Right lobe of liver (tissue), 6 donors: ENCODE data around the gene PLSCR4. TPM values are rescaled to one million over a fixed set of nuclear protein-coding genes. Genes with fewer than 3 reads are reported as not detected.
"Not testable (repeated sequence)": the region's sequence is repeated elsewhere in the genome, so short reads cannot be mapped to it uniquely, and the experiment has no call there.

Experiments used
- ATAC-seq, 4 donors: fragments of 200-7000 bp; cut with Tn5 transposase; one replicate each; pipeline ENCODE4 v1.9.1; 2020; ENCODE audit warnings: mild to moderate bottlenecking in 4 of 4, moderate library complexity in 4 of 4
- DNase-seq, 3 donors: peaks; one replicate each; pipeline ENCODE4 v3.0.0-alpha.2; 2020
- H3K27ac ChIP-seq, 3 donors: fragments of 200-600 bp; one replicate each; pipeline ENCODE4 v1.8.0; 2022
- H3K27me3 ChIP-seq, 2 donors: fragments of 200-600 bp; one replicate each; pipeline ENCODE4 v1.8.0; 2022
- H3K36me3 ChIP-seq, 4 donors: fragments of 200-600 bp; sonication (generic) in 1 of 4; one replicate each; pipeline versions ENCODE4 v1.5.1 to v1.8.0; 2017 to 2022; ENCODE audit warnings: control low read depth in 1 of 4
- H3K4me1 ChIP-seq, 4 donors: fragments of 200-600 bp; sonication (generic) in 1 of 4; one replicate each; pipeline versions ENCODE4 v1.5.1 to v1.8.0; 2017 to 2022; ENCODE audit warnings: control low read depth in 1 of 4
- H3K4me3 ChIP-seq, 3 donors: fragments of 200-600 bp; one replicate each; pipeline ENCODE4 v1.8.0; 2022
- H3K9me3 ChIP-seq, 4 donors: fragments of 200-600 bp; sonication (generic) in 1 of 4; one replicate each; pipeline versions ENCODE4 v1.5.1 to v1.8.0; 2017 to 2022; ENCODE audit warnings: control low read depth in 1 of 4
- POLR2A ChIP-seq: fragments of 450-650 bp; IDR thresholded peaks from one replicate; pipeline ENCODE4 v1.6.1; 2017; ENCODE audit warnings: antibody characterized with exemption, mild to moderate bottlenecking
- WGBS: methylation state at CpG from one replicate; pipeline ENCODE4 v1.1.6; 2018; ENCODE audit warnings: low coverage, low lambda C conversion rate; ENCODE audit not compliant: insufficient coverage; ENCODE audit errors: missing lambda C conversion rate; 5-methylcytosine and 5-hydroxymethylcytosine counted together
- intact Hi-C, 2 donors: fragments of 100-400 bp; cut with DNase I; formaldehyde crosslinking; loops; one replicate each; pipeline versions ENCODE4 v1.11.2 to v1.14.1; 2022
- total RNA-seq, 6 experiments: library from RNA; depleted of rRNA in 2 of 6; stranded (reverse); fragments of >200 nt in 2 of 6; fragmentation: NEBNext Ultra II Directional in 3 of 6; extraction: Animal tissue kit (Norgen Biotek cat#: 25700) in 3 of 6; gene quantifications; one replicate each; pipeline versions ENCODE4 v1.1.0 to v1.2.4, GENCODE V29; 2016 to 2023
- TF ChIP-seq, protein P1 (sequence below), 4 donors: fragments of 200-600 bp in 3 of 4; fragments of 450-650 bp in 1 of 4; IDR thresholded peaks; one replicate each; pipeline versions ENCODE4 v1.5.1 to v1.8.0; 2016 to 2022; ENCODE audit warnings: antibody characterized with exemption in 4 of 4, mild to moderate bottlenecking in 2 of 4
- donor health status: DM: no; HTN: yes; CAD: no.
- donor health status: DM: no; HTN: no; CAD: no.
- donor health status: DM: no; HTN: no; CAD: no.
- donor health status: DM: no; HTN: yes; CAD: no.
- donor health status: DM: no; HTN: yes; CAD: no.

Gene PLSCR4
- total RNA-seq, 6 experiments from 2014 or later: 25.2 to 44.9 (median 42.4) TPM

DNA sequence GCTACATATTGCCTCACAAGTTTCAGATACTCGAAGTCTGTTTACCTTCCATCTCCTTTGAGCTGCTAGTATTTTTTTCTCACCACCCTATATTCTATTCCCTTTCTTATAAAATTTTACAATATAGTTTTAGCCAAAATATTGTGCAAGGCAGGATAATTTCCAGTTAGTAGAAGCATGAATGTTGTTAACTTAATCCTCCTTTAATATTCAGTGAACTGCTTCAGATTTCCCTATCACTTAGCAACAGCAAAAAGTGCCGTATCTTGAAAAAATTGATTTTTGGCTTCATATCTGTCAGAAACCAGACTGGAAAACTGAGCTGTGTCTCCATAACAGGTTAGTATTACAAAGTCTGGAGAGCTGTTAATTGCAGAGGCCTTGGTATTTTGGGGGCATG, 24.0 kb downstream of the PLSCR4 start:
- intact Hi-C loops: loop anchor here in 1 of 2 donors (10.0 kb wide), 1 partner anchor 98 kb away; no protein-coding TSS in a partner anchor
- H3K27me3 ChIP-seq: no peaks in the 10 kb centered on the region
- WGBS: 36% methylated on average over 2 of the region's 2 CpGs
- H3K9me3 ChIP-seq: no peaks in the 10 kb centered on the region
- no peaks in the 10 kb centered on the region for H3K36me3 ChIP-seq
- no peak overlapping the region for H3K4me3 ChIP-seq
- peak overlapping the region in 1 of 3 donors; percentile 1 for H3K27ac ChIP-seq
- ATAC-seq (no peak), DNase-seq (no peak)
- TF ChIP-seq, protein P1, sequence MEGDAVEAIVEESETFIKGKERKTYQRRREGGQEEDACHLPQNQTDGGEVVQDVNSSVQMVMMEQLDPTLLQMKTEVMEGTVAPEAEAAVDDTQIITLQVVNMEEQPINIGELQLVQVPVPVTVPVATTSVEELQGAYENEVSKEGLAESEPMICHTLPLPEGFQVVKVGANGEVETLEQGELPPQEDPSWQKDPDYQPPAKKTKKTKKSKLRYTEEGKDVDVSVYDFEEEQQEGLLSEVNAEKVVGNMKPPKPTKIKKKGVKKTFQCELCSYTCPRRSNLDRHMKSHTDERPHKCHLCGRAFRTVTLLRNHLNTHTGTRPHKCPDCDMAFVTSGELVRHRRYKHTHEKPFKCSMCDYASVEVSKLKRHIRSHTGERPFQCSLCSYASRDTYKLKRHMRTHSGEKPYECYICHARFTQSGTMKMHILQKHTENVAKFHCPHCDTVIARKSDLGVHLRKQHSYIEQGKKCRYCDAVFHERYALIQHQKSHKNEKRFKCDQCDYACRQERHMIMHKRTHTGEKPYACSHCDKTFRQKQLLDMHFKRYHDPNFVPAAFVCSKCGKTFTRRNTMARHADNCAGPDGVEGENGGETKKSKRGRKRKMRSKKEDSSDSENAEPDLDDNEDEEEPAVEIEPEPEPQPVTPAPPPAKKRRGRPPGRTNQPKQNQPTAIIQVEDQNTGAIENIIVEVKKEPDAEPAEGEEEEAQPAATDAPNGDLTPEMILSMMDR (IDR thresholded peaks at IDR 0.05): no peak
- H3K4me1 ChIP-seq: peaks cover 0 to 43% (median 15%) of the 10 kb centered on the region in 4 donors

DNA sequence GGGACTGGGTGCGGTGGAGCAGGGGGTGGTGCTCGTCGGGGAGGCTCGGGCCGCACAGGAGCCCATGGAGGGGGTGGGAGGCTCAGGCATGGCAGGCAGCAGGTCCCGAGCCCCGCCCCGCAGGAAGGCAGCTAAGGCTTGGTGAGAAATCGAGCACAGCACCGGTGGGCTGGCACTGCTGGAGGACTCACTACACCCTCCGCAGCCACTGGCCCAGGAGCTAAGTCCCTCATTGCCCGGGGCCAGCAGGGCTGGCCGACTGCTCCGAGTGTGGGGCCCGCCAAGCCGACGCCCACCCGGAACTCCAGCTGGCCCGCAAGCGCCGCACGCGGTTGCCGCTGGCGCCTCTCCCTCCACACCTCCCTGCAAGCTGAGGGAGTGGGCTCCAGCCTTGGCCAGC, 25.4 kb downstream of the PLSCR4 start:
- no CpG with 5 or more reads among the region's 25 CpGs for WGBS
- not testable (repeated sequence) for DNase-seq, H3K27me3 ChIP-seq, H3K27ac ChIP-seq, H3K4me3 ChIP-seq, ATAC-seq, H3K36me3 ChIP-seq, H3K9me3 ChIP-seq
- H3K4me1 ChIP-seq: peaks cover 0 to 57% (median 18%) of the 10 kb centered on the region in 4 donors
- intact Hi-C loops: loop anchor here in 1 of 2 donors (10.0 kb wide), 1 partner anchor 99 kb away; no protein-coding TSS in a partner anchor

DNA sequence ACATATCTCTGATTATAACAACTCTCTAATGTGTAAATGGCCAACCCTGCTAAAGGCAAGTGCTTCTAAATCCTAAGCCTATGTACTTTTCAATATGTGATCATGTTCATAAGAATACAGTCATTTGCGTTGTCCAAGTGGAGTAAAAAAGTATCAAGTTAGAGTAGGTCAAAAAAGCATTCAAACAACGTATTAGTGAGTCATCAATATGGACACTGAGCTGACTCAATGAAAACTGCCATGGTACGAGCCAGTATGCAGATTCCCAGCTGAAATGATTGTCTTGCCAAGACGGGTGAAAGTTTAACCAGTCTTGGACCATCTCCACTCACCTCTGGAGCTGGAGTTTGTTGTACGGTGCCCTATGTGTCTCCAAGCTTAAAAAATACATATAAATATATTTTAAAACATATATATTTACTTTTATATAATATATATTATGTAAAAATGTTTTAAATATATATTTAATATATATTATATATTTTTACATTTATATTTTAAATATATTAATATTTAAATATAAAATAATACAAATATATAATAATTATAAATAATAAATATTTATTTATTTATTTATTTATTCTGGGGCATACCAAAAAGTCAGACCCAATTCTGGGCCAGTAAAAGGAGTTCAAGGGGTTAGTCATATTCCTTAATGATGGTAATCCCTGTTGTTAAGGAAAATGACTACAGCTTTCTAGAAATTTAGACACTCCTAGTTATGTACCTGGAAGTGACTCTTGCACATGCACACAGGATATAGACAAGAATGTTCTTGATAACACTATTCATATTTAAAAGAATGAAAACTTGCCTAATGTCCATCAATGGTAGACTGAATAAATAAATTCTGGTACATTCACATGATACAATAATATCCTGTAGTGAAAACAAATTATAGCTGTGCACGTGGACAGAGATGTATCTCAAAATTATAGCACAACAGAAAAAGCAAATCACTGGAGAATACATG, 27.2 kb downstream of the PLSCR4 start:
- DNase-seq (peak in 1 of 3 donors; percentile 82), ATAC-seq (peak; percentile 69 to 86 (median 82))
- Histone ChIP-seq H3K27me3 (no peaks in the 10 kb centered on the region), H3K4me1 (peaks cover 0 to 49% (median 15%) of the 10 kb centered on the region in 4 donors), H3K27ac (peak overlapping the region; percentile 76 to 85 (median 85)), H3K4me3 (peak overlapping the region; percentile 26 to 45 (median 42)), H3K9me3 (no peaks in the 10 kb centered on the region), H3K36me3 (no peaks in the 10 kb centered on the region)
- intact Hi-C loops: loop anchor here in 1 of 2 donors (10.0 kb wide), 1 partner anchor 101 kb away; no protein-coding TSS in a partner anchor
- TF ChIP-seq, protein P1 (IDR thresholded peaks at IDR 0.05): no peak
- TF ChIP-seq POLR2A: peak; percentile 9
- 20% methylated on average over 6 of the region's 6 CpGs for WGBS

DNA sequence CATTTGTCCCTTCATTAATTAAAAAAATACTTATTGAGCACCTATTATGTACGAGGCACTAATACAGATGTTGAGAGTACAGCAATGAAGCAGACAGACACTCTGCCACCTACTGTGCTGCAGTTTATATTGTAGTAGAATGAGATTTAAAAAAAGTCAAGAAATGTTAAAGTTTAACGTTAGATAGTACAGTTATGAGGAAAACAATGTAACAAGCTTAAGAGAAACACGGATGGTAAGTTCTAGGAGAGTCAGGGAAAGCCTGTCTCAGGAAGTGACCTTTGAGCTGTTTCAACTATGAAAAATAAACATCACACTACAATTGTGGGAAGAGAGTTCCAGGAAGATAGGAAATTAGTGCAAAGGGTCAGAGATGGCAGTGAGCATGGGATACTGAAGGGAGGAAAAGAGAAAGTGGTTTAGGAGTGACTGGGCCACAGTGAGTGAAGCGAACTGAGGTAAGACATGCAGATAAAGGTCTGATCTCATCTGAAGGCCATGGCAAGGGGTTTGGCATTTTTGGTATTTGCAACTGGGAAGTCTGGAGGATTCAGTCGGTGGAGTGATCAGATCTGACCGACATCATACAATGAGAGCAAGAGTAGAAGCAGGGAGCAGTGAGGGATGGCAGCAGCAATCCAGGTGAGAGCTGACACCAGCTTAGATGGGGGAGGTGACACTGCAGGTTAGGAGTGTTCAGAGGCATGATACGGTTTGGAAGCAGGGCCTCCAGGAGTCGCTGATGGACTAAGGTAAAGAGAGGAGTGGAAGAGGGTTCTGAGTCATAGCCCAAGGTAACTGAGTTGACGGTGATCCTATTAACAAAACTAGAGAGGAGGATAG, 28.5 kb downstream of the PLSCR4 start:
- Histone ChIP-seq H3K4me3 (peak overlapping the region; percentile 26 to 45 (median 42)), H3K27me3 (no peaks in the 10 kb centered on the region), H3K9me3 (no peaks in the 10 kb centered on the region), H3K27ac (peak overlapping the region; percentile 76 to 85 (median 85)), H3K36me3 (no peaks in the 10 kb centered on the region), H3K4me1 (peaks cover 0 to 37% (median 11%) of the 10 kb centered on the region in 4 donors)
- DNase-seq: peak; percentile 36 to 61 (median 54)
- intact Hi-C loops: loop anchor here in 1 of 2 donors (10.0 kb wide), 1 partner anchor 102 kb away; no protein-coding TSS in a partner anchor
- TF ChIP-seq POLR2A: peak; percentile 53
- TF ChIP-seq, protein P1 (IDR thresholded peaks at IDR 0.05): peak in 2 of 4 donors; percentile 25 to 28
- 24% methylated on average over 9 of the region's 9 CpGs for WGBS
- peak; percentile 82 to 89 (median 85) for ATAC-seq
